Stimulated activated naive CD8-positive, alpha-beta T cell treated with anti-CD3 and anti-CD28 coated beads, Interleukin-15, Interleukin-2, amounts not matched to agents 100 ng/mL and 50 ng/mL, for 24 hours (primary cell): Measurements from ENCODE around the gene SPCS3.
"Not testable (repeated sequence)": the region's sequence is repeated elsewhere in the genome, so short reads cannot be mapped to it uniquely, and the experiment has no call there.

Source experiments
- H3K27ac Mint-ChIP-seq: one replicate; pipeline ENCODE4 v1.8.0; 2021; ENCODE audit warnings: mild to moderate bottlenecking, mixed read lengths
- H3K27me3 Mint-ChIP-seq: one replicate; pipeline ENCODE4 v1.8.0; 2021; ENCODE audit warnings: mixed read lengths
- H3K36me3 Mint-ChIP-seq: one replicate; pipeline ENCODE4 v1.8.0; 2021; ENCODE audit warnings: low read depth, mixed read lengths
- H3K4me1 Mint-ChIP-seq: one replicate; pipeline ENCODE4 v1.8.0; 2021; ENCODE audit warnings: low read depth, mixed read lengths
- H3K4me3 Mint-ChIP-seq: one replicate; pipeline ENCODE4 v1.8.0; 2021; ENCODE audit warnings: mild to moderate bottlenecking, mixed read lengths
- H3K9me3 Mint-ChIP-seq: one replicate; pipeline ENCODE4 v1.8.0; 2021; ENCODE audit warnings: mixed read lengths

Gene SPCS3

DNA sequence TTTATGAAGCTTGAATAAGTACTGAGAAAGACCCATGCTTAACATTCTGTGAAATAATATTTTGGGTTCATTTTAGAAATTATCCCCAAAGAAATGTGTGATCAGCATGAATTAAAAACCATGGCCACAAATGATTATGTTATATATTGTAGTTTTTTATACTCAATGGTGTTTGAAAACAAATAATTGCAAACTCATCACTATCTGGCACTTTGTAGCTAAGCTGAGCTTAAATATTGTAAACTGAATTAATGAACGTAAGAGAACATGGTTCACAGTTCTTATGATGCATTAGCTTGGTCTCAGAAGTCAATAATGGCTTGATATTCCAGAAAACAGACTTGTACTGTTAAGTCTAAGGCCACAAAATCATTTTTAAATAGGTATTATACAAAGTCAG, 26.1 kb upstream of the SPCS3 start:
- Mint-ChIP-seq H3K9me3 (no peaks in the 10 kb centered on the region), H3K27me3 (peaks cover 7% of the 10 kb centered on the region), H3K4me1 (no peaks in the 10 kb centered on the region), H3K27ac (no peak overlapping the region), H3K36me3 (no peaks in the 10 kb centered on the region), H3K4me3 (no peak overlapping the region)

DNA sequence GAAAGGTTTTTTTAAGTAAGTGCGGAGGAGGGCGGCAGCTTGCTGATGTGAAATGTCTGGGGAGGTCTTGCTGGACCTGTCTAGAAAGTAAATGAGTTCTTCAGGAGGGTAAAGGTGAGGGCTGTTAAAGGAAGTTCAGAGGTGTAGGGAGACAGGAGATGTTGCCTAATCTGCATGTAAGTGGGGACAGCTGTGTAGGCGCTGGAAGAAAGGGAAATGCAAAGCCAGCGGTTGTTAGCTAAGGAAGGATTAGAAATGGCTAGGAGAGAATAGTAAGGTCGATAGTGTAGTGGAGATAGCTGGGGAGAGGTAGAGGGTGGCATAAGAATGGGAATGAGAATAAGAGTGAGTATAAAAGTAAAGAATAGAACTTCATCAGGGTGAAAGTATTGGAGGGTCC, 23.9 kb upstream of the SPCS3 start:
- H3K27me3 Mint-ChIP-seq, H3K9me3 Mint-ChIP-seq, H3K4me3 Mint-ChIP-seq, H3K36me3 Mint-ChIP-seq, H3K27ac Mint-ChIP-seq, H3K4me1 Mint-ChIP-seq: not testable (repeated sequence)

DNA sequence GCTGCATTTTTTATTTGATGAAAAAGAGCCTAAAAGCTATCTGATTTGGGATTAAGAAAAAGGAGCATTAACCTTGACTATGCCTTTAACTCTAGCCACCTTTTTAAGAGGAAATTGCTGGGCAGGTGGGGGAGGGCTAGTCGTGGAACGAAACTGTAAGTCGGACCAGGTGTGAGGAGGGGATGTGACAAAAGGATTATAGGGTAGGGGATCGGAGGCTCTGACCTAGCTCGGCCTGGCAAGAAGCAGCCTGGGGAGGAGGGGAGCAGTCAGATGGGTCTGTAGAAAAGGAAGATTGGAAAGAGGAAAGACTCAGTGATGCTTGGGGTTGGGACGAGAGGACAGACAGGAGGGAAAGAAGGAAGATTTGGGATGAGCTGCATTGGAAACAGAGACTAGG, 21.1 kb upstream of the SPCS3 start:
- Mint-ChIP-seq H3K27ac (no peak overlapping the region), H3K4me3 (no peak overlapping the region), H3K9me3 (no peaks in the 10 kb centered on the region), H3K4me1 (no peaks in the 10 kb centered on the region), H3K27me3 (peaks cover 9% of the 10 kb centered on the region), H3K36me3 (no peaks in the 10 kb centered on the region)

DNA sequence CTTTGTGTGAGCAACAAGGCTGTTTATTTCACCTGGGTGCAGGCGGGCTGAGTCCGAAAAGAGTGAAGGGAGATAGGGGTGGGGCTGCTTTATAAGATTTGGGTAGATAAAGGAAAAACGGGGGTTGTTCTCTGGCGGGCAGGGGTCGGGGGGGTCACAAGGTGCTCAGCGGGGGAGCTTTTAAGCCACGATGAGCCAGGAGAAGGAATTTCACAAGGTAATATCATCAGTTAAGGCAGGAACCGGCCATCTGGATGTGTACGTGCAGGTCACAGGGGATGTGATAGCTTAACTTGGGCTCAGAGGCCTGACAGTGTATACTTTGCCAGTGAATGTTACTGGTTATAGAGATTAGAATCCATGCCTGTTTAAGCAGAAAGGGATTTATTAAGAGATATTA, 19.7 kb upstream of the SPCS3 start:
- H3K9me3 Mint-ChIP-seq: no peaks in the 10 kb centered on the region
- peaks cover 10% of the 10 kb centered on the region for H3K27me3 Mint-ChIP-seq
- no peaks in the 10 kb centered on the region for H3K36me3 Mint-ChIP-seq
- no peak overlapping the region for H3K27ac Mint-ChIP-seq
- H3K4me1 Mint-ChIP-seq: no peaks in the 10 kb centered on the region
- H3K4me3 Mint-ChIP-seq: no peak overlapping the region

DNA sequence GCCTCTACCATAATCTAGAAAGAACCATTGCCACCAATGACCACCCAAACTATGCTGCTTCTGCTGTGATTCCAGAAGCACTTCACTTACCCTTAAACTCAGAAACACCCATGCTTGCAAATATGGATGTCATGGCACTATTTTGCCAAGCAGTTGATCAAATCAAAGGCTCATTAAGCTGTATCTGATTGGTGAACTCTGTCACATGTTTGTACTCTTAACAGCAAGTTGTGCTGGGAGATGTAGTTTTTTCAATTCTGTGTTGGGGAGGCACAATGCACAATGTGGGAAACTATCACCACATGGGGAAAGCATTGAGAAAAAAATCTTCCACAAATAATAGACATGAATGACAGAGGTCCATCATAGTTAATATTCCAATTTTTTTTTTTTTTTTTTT, 19.2 kb upstream of the SPCS3 start:
- H3K9me3 Mint-ChIP-seq: no peaks in the 10 kb centered on the region
- no peaks in the 10 kb centered on the region for H3K4me1 Mint-ChIP-seq
- H3K27me3 Mint-ChIP-seq: peaks cover 14% of the 10 kb centered on the region
- H3K4me3 Mint-ChIP-seq: no peak overlapping the region
- H3K27ac Mint-ChIP-seq: no peak overlapping the region
- no peaks in the 10 kb centered on the region for H3K36me3 Mint-ChIP-seq

DNA sequence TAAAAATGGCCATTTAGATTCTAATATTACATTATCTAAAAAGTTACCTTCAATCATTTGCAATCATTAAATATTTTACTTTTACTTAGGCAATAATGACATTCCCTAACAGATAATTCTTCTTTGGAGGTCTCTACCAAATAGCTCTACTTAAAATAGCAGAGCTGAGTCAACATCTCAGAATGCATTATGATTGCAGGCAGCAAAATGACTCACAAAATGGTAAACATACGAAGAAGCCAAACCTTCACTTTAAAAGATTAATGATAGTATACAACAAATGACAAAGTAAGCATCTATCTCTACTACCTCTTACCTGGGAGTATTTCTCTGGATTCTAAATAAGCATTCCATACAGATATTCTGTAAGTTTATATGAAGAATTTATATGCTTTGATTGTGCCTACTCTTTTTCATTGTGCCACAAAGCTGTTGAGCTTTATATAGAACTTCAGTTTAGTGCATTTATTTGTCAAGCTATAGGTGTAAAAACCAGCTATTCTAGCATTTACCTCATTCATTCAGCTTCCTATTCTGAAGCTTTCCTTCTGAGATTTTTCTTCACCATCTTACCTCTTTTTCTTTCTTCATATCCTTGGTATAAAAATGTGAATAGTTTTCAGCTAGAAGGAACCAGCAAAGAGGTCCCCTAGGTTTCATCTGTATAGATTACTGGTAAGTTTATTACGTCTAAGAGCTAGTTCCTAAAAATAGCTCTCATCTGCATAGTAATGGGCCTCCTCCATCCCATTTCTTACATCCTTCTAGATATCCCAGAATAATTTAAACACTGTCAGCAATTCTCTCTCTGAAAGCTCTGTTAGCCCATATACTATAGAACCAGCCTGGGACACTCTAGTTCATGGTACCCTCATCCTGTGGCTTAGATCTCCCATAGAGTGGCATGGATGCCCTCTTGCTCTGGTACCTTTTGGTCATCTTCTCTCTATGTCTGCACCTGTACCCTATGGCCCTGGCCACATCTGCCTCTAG, 17.2 kb upstream of the SPCS3 start:
- H3K4me3 Mint-ChIP-seq: no peak overlapping the region
- no peaks in the 10 kb centered on the region for H3K36me3 Mint-ChIP-seq
- no peak overlapping the region for H3K27ac Mint-ChIP-seq
- H3K4me1 Mint-ChIP-seq: no peaks in the 10 kb centered on the region
- peaks cover 25% of the 10 kb centered on the region for H3K27me3 Mint-ChIP-seq
- H3K9me3 Mint-ChIP-seq: no peaks in the 10 kb centered on the region

DNA sequence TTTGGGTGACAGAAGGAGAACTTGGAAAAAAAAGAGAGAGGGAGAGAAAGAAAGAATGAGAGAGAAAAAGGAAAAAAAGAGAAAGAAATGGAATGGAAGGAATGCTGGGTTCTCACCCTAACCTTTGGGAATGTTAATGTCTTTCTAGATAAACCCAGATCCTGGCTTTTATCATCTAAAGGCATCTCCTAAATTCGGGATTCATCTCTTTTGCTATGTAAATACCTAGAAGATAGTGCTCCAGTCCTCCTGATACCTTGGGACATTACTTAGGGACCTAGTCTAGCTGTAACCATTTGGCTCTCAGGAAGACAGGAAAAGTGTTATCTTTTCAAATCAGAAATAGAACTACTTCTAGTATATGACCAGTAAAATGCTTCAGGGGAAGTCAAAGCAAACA, 15.8 kb upstream of the SPCS3 start:
- Mint-ChIP-seq H3K4me3 (no peak overlapping the region), H3K9me3 (no peaks in the 10 kb centered on the region), H3K27ac (no peak overlapping the region), H3K4me1 (no peaks in the 10 kb centered on the region), H3K36me3 (no peaks in the 10 kb centered on the region), H3K27me3 (peaks cover 25% of the 10 kb centered on the region)

DNA sequence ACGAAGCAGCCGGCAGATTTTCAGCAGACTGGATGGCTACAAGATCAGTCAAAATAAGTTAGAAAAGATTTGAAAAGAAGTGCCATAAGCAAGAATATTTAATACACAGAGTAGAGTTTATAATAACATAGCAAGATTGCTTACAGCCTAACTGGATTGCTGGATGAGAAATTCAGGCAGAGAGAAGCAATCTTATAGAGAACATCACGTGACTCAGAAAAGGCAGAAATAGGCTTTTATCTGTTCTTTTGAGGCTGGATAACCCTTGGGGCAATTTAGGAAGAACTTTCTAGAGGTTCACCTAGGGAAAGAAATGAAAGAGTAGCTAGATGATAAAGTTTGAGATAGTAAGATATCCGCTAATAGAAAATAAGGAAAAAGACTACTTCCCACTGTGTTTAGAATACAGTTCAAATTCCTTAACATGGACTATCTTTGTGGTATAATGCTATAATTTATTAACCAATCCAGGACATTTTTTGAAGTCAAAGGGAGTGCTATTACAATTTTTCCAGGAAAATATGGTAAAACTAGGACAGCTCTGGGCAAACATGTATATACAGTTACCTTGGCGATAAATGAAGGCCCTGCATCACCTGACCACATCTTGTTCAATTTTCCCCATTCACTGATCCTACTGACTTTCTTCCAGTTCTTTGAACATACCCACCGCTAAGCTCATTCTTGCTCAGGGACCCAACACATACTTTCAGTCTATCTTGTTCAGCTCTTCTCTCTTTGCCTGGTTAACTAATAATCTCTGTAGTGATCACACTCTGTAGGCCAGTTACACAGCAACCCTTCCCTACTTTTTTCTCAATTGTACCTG, 12.7 kb upstream of the SPCS3 start:
- Mint-ChIP-seq H3K27me3 (peaks cover 26% of the 10 kb centered on the region), H3K4me1 (no peaks in the 10 kb centered on the region), H3K36me3 (no peaks in the 10 kb centered on the region), H3K4me3 (no peak overlapping the region), H3K9me3 (no peaks in the 10 kb centered on the region), H3K27ac (no peak overlapping the region)

DNA sequence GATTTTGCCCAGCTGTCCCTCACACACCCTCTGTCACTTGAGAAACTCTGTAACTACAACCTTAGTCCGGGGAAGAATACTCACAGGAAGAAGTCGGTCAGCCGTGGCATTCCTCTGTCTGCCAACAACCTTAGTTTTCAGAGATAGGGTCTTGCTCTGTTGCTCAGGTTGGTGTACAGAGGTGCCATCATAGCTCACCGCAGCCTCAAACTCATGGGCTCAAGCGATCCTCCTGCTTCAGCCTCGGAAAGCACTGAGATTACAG, 12.2 kb upstream of the SPCS3 start:
- Mint-ChIP-seq H3K9me3 (no peaks in the 10 kb centered on the region), H3K27ac (no peak overlapping the region), H3K27me3 (peaks cover 26% of the 10 kb centered on the region), H3K4me1 (no peaks in the 10 kb centered on the region), H3K36me3 (no peaks in the 10 kb centered on the region), H3K4me3 (no peak overlapping the region)

DNA sequence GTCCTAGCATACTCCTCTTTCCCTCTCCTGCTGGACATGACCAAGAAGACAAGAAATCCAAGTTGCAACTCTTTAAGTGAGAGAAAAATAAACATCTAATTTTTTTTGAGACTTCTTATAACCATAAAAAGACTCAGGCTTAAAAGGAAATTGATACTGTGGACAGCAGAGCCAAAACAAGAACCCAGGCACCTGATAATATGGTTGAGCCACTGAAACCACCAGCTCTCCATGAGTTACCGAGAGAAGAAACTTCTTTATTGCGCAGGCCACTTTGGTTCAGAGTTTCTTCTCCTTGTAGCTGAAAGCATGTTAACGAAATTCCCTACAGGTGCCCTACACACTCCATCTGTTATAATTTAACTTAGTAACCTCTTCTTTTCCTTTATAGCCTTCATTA, 11.3 kb upstream of the SPCS3 start:
- Mint-ChIP-seq H3K36me3 (no peaks in the 10 kb centered on the region), H3K9me3 (no peaks in the 10 kb centered on the region), H3K4me3 (no peak overlapping the region), H3K4me1 (no peaks in the 10 kb centered on the region), H3K27me3 (peaks cover 21% of the 10 kb centered on the region), H3K27ac (no peak overlapping the region)

DNA sequence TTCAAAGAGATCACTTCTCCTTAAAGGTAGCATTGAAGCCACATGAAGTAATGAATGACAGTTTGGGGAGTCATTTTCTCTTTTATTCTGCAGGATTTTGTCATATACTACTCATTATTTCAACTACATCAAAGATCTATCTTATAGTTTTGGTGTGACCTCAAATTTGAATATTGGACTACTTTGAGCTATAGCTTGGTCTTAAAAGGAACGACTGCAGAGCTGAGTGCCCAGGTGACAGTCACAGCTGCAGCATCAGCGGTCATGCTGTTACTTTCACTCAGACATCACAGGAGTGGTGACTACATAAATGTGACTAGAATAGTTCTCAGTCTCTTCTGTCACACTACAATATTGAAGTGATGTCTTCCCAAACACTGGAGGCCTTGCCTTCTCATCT, 10.7 kb upstream of the SPCS3 start:
- Mint-ChIP-seq H3K27ac (no peak overlapping the region), H3K4me1 (no peaks in the 10 kb centered on the region), H3K4me3 (no peak overlapping the region), H3K27me3 (peaks cover 21% of the 10 kb centered on the region), H3K9me3 (no peaks in the 10 kb centered on the region), H3K36me3 (no peaks in the 10 kb centered on the region)

DNA sequence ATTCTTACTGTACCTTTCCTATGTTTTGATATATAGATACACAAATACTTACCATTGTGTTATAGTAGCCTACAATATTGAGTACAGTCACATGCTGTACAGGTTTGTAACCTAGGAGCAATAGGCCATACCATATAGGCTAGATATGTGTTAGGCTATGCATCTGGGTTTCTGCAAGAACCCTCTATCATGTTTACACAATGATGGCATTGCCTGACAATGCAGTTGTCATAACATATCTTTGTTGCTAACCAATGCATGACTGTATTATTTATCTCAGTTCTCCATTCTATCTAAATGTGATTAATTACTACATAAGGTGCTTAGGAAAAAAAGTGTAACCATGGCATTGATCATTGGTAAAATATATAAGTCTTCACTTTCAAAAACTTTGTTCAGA, 10.0 kb upstream of the SPCS3 start:
- peaks cover 21% of the 10 kb centered on the region for H3K27me3 Mint-ChIP-seq
- no peaks in the 10 kb centered on the region for H3K36me3 Mint-ChIP-seq
- H3K4me1 Mint-ChIP-seq: no peaks in the 10 kb centered on the region
- H3K9me3 Mint-ChIP-seq: no peaks in the 10 kb centered on the region
- no peak overlapping the region for H3K27ac Mint-ChIP-seq
- H3K4me3 Mint-ChIP-seq: no peak overlapping the region

DNA sequence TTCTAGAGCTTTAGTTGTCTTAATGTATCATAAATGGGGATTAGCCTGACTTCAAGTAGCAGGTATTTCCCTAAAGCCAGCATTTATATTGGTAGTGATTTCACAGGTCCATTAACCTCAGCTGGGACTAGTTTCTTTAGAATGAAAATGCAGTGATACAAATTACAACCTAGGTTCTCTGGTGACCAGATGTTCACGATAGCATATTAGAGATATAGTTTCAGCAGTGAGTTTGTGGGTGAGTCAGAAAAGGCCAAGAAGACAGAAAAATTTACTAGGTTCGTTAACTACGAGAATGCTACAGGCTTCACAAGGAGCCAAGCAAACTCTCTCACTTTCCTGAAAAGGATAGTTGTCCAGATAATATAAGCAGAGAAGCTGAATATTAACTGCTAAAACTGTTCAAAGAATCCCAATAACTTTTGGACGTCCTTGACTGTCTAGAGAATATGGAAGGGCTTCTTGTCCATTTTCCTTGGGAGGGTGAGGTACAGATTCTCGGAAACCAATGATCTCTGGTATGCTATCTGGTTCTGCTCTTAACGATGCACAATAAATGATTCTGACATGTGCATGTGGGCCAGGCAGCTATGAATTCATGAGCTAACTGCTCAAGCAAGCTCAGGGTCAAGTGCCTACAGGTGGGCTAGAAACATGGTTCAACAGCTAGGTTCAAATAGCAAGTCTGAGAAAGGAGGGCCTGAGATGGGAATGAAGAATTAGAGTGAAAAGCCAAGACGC, 6.0 kb upstream of the SPCS3 start:
- Mint-ChIP-seq H3K4me3 (no peak overlapping the region), H3K27me3 (peaks cover 4% of the 10 kb centered on the region), H3K36me3 (no peaks in the 10 kb centered on the region), H3K9me3 (no peaks in the 10 kb centered on the region), H3K4me1 (peaks cover 3% of the 10 kb centered on the region), H3K27ac (no peak overlapping the region)

DNA sequence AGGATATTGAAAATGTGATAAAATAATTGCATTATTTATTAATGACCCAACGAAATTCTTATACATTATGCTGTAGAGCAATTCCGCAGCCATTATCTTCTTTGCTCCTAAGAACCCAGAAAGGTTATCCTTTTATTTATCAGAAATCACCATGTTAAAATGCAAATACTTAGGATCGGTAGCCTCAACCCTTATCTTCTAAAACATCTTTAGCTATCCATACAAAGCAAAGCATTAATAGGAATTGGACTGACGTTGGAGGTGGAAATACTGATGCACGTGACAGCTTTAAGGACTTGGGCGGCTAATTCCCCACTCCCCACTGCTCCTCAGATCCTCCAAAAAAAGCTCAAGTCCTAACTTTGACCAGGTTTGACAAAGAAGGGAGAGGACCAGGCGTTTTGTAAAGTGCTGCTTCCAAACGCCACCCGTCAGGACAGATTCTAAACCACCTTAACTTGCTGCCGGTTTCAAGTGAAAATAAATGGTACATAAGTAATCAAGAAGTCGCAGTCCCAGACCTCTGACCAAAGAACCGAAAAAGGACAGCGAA, 539 bp upstream of the SPCS3 start:
- Mint-ChIP-seq H3K36me3 (peaks cover 28% of the 10 kb centered on the region), H3K27ac (peak overlapping the region; percentile 92)

More for the DNA sequence above, 539 bp upstream of the SPCS3 start:
- peaks cover 45% of the 10 kb centered on the region for H3K4me1 Mint-ChIP-seq
- no peaks in the 10 kb centered on the region for H3K27me3 Mint-ChIP-seq
- no peaks in the 10 kb centered on the region for H3K9me3 Mint-ChIP-seq
- peak overlapping the region; percentile 98 for H3K4me3 Mint-ChIP-seq
